NCI-H524 (cell line): Measurements from ENCODE around the gene SP3.

Experiments used
- DNase-seq, 2 experiments: peaks; one replicate each; lab custom pipeline; 2025; lab: John Stamatoyannopoulos, UW

The SP3 gene

DNA sequence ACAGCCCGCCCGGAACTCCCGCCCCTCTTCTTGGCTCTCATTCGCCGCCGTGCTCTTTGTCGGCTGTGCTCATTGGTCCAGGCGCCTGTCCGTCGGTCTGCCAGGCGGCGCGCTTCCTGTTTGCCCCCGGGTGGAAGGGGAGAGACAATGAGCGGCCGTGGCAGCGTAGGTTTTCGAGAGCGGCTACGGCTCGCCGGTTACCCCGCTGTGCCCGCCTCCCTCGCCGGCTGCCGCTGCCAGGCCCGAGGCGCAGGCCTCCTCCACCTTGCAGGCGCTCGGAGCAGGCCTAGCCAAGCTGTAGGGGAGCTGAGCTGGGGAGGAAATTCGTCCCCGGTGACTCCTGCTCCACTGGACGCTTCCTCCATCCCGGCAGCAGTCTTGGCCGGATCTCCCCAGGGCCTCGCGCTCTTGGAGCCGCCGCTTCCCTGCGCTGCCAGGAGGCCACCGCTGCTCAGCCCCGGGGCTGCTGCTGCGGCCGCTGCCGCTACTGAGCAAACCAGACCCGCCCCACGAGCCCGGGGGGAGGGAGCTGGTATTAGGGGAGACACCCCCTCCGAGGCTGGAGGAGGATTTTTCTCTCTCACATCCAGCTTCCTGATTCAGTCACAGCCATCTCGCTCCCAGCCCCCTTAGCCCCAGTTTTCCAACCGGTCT lies at the start of gene SP3:
SP3 (minus strand) TSS at position 2 of the 654 bp plus-strand sequence. CDS start 202 bp downstream, outside the sequence.
- peak; percentile 90 to 93 for DNase-seq

DNA sequence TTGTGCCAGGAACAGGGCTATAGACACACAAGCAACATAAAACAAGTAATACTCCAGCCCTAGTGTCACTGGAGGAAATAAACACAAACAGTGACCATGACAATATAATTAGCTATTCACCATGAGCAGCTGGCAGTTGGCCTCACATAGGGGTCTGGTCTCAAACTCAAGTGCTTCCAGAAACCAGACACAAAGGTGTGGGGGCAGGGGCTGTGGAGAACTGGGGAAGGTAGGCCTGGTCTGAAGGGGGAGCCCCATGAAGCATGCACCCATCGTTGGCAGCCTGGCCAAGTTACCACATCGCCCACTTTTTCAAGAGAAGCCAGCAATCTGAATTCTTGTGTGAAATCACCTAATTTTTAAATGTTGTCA lies 49.5 kb upstream of the SP3 start:
- peak in 1 of 2 experiments; percentile 37 for DNase-seq

DNA sequence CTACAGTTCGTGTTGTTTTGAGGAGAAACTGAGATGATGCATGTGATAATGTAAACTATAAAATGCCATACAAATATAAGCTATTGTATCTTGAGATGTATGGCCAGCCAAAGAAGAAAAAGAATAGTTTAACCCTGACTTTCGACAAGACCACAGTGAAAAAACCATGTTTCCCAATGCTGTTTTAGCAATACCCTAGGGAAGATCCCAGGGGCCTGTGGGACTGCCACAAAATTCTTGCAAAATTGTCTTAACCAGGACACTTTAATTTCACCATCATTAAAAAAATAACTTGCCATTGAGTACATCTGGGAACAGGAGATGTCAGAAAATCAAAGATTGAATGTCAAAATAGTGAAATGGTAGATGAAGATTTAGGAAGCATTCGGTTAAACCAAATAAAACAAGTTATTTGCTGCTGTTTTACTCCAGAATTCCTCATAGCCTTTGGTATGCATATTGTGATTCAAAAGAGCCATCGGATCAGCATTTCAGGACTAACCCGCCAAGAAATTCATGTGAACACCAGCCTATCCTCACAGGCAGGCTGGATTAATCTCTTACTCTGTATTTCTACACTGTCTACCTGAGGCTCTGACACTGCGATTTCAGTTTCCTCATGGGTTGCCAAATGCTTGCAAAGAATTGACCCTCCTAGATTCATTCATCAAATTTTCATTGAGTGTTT lies 49.0 kb upstream of the SP3 start:
- DNase-seq = no peak

DNA sequence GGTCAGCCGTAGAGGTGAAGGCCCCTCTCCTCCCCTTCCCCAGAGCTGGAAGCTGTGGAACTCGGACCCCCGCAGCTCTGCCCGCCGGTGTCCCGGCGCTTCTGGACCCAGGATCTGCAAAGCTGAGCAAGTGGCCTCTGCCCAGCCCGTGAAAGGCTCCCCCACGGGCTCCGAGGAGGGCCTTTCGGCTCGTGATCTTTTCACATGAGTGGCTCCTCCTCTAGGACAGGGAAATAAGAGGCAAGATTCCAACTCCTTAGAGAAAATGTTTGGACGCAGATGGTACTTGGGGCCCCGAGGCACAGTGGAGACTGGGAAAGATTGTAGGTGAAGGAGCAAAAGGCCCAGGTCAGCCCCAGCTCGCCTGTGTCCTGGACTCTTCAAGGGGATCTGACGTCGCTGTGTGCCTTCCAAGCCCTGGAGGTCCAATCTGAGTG lies 48.2 kb upstream of the SP3 start:
- no peak for DNase-seq

DNA sequence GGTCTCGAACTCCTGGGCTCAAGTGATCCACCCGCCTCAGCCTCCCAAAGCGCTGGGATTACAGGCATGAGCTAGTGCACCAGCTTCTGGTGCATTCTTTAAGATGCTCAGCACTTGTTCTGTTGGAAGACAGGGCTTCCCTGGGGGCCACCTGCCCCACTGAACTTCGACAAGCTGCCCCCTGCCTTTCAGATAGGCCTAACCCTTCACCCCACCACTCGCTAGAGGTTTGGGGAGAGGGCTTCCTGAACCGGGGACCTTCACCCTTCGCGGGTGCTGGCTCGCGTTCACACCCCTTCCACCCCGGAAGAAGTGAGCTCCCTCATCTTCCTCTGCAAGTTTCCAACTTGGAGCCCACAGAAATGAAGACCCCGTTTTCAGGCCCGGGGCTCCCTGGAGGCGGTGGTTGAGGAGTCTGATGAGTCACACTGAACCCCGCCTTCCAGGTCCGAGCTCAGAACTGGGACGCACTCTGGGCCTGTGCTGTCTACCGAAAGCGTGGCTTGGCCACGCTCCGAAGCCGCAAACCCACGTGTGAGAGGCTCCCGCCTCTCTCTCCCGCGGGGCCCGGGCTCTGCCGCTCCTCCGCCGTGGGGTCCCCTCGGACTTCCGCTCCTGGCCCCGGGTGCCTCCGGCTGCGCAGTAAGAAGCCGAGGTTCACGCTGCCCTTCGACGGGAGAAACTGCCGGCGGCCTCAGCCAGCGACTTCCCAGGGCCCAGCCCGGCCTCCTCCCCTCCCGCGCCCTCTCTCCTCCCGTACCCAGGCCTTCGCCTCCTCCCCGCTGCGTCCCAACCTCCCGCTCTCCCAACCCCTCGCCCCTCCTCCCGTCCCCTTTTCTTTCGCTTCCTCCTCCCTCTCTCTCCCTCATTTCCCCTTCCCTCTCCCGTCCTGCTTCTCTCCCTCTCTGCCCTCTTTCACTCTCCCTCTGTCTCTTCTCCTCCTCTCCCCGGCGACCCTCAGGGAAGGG lies 47.5 kb upstream of the SP3 start:
- no peak for DNase-seq

DNA sequence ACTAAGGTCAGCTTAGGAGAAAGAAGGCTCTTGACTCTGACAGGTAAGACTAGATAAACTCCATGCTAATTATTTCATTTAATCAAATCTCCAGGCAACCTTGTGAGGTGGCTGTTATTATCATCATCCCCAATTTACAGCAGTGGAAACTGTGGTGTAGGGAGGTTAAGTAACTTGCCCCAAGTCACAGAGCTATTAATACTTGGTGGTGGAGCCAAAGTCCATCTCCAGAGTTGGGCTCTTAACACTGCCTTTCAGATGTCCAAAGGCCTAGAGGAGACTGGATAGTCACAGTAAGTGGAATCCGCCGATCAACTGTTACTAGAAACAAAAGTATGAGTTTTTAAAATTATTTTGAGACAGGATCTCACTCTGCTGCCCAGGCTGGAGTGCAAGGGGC lies 46.6 kb upstream of the SP3 start:
- DNase-seq = no peak

DNA sequence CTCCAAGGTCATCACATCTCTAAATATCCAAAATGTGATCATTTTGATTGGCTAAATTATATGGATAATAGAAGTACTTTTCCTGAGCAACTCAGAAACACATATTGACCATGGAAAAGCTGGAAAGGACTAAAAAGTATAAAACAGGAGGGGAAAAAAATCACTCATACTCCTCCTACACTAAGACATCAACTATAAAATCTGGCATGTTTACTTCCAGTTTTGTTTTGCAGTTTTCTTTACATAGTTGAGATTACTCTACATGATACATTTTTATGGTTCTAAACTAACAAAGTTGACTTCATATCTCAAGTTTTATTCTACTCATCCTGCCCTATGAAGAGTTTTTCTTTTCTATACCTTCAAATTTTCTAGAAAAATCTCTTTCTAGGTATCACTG lies 46.0 kb upstream of the SP3 start:
- DNase-seq = no peak

DNA sequence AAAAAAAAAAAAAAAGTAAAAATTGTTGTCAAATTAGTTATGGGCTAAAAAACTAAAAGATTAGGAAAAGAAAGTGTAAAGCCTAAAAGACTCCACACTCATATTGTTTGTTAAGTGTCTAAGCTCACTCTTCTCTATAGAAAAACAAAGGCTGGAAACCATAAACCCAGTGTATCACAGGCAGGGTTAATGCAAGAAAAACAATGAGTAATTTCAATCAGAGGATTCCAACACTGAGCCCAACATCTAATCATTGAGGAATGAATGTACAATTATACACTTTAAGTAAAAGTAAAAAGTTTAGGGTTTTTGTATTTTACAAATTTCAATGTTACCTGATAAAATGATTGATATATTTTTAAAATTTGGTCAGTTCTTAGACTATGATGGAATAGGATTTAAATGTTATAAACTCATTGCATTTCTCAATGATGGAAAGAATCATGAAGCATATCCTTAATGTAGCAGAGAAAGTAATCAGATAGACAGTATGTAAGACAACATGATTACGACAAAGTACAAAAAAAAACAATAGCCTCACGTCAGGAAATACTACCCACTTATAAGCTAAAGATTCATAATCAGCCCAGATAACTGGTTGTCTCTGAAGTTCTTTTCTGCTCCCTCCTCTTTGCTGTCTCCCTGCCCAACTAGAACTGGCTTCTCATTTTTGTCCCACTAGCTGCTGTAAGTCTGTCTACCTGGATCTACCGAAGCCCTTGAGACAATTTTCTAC lies 44.5 kb upstream of the SP3 start:
- DNase-seq = no peak

DNA sequence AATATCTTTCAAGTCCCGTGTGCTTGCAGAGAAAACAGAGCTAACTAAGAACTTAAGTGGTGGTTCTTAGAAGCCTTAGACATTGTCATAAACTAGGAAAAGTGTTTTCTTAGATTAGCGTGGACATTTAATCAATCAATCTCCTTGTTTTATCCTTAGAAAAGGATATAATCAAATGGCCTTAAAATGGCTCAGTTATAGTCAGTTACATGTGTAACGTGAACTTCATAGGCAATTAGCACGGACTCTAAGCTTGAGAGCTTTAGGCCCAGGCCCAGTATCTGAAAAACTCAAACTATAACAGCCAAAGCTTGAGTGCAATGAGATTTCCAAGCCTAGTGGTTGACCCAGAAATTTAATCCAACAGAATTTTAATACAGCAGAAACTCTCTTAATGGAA lies 43.5 kb upstream of the SP3 start:
- DNase-seq = no peak

DNA sequence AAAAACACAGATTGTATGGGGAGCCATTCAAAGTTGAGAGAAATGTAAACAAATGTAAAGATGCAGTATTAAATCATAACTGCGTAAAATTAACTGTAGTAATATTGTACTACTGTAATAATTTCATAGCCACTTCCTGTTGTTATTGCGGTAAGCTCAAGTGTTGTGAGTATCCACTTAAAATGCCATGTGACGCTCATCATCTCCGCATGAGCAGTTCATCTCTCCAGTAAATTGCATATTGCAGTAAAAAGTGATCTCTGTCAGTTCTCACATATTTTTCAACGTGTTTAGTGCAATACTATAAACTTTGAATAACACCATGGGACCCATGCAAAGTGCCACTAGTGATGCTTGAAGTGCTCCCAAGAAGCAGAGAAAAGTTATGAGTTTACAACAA lies 41.8 kb upstream of the SP3 start:
- peak in 1 of 2 experiments; percentile 26 for DNase-seq

DNA sequence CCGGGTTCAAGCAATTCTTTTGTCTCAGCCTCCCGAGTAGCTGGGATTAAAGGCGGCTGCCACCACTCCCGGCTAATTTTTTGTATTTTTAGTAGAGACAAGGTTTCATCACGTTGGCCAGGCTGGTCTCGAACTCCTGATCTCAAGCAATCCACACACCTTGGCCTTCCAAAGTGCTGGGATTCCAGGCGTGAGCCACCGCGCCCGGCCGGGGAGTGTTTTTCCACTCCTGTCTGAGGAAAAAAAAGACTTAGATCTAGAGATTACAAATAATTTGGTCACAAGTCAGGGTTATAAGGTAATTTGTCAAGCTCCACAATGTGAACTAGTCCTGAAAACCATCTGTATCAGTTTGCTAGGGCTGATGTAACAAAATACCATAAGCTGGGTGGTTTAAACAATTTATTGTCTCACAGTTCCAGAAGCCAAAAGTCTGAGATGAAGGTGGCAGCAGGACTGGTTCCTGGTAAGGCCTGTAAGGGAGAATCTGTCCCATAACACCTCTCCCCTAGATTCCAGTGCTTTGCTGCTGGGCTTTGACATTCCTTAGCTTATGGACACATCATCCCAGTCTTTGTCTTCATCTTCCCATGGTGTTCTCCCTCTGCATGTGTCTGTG lies 40.7 kb upstream of the SP3 start:
- DNase-seq = no peak

DNA sequence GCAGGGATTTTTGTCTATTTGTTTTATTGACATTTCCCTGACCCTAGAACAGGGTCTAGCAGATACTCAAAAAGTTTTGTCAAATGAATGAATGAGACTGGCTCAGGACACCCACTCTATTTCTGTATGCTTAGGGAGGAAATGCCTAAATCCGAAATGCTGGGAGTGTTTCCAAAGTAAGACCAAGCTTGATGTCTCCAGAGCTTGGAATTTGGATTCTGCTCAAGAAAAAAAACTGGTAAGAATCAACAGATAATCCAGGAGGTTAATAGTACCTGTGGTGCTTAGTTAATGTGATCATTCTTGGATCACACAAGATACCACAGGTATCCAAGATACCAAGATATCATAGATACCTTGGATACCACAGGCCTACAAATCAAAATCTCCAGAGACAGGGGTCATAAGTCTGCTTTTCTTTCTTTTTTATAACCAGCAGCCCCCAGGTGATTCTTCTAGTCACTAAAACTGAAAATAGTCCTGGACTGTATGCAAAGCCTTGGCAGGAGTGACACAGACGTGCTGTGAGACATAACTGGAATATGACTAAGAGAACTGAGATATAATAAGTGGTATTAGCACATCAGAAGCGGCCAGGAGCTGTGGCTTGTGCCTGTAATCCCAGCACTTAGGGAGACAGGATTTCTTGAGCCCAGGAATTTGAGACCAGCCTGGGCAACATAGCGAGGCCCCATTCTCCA lies 39.9 kb upstream of the SP3 start:
- DNase-seq = no peak

DNA sequence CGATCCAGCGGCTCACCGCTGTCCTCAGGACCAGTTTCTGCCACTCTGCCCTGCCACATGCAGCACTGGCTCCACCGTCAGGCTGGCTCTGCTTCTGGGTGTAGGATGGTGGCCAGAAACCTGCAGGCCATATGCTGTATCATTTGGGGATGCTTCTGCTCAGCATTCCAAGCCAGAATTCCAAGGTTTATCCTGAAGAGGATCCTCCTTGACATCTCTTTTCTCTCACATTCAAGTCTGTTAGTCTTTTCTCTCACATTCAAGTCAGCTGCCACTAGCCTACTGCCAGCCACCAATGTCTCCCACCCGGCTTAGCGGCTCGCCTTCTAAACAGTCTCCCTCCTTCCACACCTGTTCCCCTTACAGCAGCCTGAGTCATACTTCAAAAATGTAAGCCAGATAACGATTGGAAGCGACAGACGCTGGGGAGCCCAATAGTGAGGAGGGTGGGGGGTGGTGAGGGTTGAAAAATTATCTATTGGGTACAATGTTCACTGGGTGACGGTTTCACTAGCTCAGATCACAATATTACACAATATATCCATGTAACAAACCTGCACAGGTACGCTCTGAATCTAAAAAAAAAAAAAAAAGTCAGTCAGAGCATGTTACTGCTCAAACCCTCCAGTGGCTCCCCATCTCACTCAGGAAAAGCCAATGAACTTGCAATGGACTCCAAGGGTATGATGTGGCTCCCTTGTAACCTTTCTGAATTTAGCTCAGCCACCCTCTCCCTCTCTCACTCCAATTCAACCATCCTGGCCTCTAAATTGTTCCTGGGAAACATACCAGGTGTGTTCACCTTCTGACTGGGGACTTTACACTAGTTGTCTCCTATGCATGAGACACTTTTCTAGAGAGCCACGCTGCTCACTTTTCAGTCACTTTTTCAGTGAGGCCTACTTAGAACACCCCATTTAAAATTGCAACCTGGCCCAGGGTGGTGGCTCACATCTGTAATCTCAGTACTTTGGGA lies 38.8 kb upstream of the SP3 start:
- peak in 1 of 2 experiments; percentile 73 for DNase-seq

DNA sequence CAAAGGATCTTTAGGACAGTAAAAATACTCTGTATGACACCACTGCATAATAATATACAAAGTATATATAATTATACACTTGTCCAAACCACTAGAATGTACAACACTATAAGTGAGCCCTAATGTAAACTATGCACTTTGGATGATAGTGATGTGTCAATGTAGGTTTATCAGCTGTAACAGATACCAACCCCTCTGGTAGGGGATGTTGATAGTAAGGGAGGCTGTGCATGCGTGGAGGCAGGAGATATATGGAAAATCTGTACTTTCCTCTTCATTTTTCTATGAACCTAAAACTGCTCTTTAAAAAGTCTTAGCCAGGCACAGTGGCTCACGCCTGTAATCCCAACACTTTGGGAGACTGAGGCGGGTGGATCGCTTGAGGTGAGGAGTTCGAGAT lies 37.5 kb upstream of the SP3 start:
- DNase-seq = no peak

DNA sequence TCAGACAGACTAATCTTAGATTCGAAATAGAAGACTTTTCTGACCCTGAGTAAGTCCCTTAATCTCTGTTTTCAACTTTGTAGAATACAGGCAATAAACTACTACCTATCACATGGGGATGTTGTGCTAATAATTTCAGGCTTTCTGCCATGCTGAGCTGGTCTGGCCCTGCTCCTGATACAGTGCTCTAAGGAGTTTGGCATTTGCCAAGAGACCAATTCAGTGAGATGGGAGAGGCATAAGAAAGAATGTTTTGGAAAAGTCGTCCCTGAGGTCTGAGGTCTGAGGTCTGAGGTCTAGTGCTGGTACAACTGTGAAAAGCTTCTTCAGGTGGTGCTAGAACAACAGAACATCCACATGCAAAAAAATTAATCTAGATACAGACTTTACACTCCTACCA lies 35.9 kb upstream of the SP3 start:
- no peak for DNase-seq

DNA sequence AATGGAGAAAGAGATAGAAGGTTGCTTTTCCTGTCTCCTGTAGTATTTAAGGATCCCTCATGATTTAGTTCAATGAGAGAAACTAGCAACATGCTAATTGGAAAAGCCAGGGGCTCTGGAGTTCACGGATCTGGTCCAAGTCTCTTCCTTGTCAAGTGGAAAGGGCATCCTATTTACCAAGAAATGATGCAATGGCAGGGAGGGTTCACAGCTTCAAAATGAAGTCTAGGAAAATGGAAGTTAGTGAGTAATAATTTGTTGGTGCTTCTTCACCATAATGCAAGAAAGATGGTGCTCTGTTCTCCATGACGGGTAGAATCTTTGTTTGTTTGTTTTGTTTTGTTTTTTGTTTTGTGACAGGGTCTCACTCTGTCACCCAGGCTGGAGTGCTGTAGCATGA lies 34.6 kb upstream of the SP3 start:
- DNase-seq = no peak

DNA sequence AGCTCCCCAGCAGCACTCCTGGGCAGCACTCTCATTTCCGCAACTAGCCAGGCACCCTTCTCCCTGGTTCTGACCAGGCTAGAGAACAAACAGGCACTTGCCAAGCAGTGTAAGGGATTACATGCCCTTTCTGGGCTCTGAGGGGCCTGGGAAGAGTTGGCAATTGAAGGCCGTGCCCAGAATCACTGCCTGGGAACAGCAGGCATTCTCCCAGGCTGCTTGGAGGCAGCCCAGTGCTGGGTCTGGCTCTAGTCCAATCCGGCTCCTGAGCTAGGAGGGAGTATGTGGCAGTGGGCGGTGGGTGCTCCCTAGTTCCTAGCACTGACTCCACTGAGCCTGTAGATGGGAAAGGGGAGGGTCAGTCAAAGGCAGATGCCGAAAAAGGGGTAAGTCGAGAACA lies 34.1 kb upstream of the SP3 start:
- no peak for DNase-seq

DNA sequence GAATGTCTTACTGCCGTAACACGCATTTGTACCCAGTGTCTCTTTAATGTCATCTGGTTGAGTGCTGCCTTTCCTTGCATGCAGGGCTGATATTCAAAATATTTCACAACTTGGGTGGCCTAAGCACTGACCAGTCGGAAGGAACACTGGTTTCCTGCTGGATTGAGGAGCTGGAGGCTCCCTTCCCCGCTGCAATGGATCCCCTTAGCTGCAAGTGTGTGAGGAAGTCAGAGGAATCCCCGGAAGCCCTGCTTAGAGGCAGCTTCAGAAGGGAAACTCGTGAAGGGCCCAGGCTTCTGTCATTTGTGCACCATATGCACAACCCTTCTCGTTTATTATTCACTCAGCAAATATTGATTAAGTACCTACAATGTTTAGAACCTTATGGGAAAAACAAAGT lies 33.2 kb upstream of the SP3 start:
- no peak for DNase-seq

DNA sequence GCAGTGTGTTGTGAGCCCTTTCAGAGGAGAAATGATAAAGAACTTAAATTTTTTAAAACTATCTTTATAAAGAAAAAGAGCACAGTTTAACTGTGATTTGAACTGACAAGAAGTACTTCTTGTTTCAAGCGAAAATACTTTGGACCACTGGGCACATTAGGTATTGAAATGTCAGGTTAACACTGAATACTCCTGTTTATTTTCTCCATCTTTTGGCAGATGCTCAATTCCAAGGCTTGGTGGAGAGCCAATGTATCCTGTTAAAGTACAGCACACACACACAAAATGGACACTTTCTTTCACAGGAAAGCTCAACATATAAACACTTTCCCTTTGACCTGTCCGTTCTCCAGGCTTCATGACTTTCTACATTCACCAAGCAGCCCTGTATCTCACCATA lies 32.6 kb upstream of the SP3 start:
- no peak for DNase-seq

DNA sequence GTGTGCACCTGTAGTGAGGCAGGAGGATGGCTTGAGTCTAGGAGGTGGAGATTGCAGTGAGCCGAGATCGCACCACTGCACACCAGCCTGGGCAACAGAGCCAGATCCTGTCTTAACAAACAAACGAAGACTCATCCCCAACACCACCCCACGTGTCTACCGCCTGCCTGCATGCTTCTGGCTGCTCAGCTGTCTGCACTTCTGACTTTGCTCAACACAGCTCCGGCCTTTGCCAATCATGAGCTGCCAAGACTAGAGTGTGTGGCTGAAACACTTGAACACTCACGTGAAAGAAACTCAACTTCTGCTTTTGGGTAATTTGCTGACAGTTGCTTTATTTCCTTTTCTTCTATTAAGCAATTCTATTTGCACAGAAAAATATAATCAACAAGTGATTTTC lies 32.1 kb upstream of the SP3 start:
- no peak for DNase-seq
